Caco-2 (cell line): Measurements from ENCODE around the gene CD52. TPM values are rescaled to one million over a fixed set of nuclear protein-coding genes. Genes with fewer than 3 reads are reported as not detected.

Experiments used
- BruUV-seq: library from RNA; stranded (reverse); fragments of 400-500 nt; replicated peaks from 2 replicates; lab custom pipeline; 2021; lab: Mats Ljungman, UMichigan
- CTCF ChIA-PET: fragments of 300-600 bp; sonication (Branson Sonifier 250); formaldehyde crosslinking; loops from one replicate; lab custom pipeline; 2022; ENCODE audit warnings: antibody characterized with exemption; lab: Charles Lee
- POLR2A ChIA-PET: fragments of 300-600 bp; sonication (Branson Sonifier 250); formaldehyde crosslinking; loops from one replicate; lab custom pipeline; 2022; ENCODE audit warnings: antibody characterized with exemption; lab: Charles Lee
- DNase-seq, 2 experiments: peaks; one replicate each; pipeline versions ENCODE4 v3.0.0 to v3.0.0-alpha.2; 2020 to 2022
- H3K27me3 ChIP-seq: replicated peaks from 2 replicates; pipeline ENCODE4 v1.6.0; 2011; ENCODE audit warnings: low read length; ENCODE audit not compliant: control insufficient read depth, insufficient read depth
- H3K36me3 ChIP-seq: 2 replicates; pipeline ENCODE4 v1.5.1; 2011; ENCODE audit warnings: low read length; ENCODE audit not compliant: control insufficient read depth, insufficient read depth
- H3K4me1 ChIP-seq: fragments of 250-450 bp; sonication (Bioruptor Pico); 2 replicates; pipeline ENCODE4 v1.5.1; 2020; ENCODE audit warnings: mild to moderate bottlenecking
- H3K4me3 ChIP-seq: 2 replicates; pipeline ENCODE4 v1.5.1; 2011; ENCODE audit warnings: low read depth, mild to moderate bottlenecking, control low read depth, low read length
- H3K9me3 ChIP-seq: fragments of 250-450 bp; sonication (Bioruptor Pico); 2 replicates; pipeline ENCODE4 v1.5.1; 2020; ENCODE audit warnings: mild to moderate bottlenecking, moderate library complexity
- H3K27ac Mint-ChIP-seq: one replicate; pipeline ENCODE4 v1.8.0; 2022; ENCODE audit warnings: mixed read lengths; ENCODE audit not compliant: unreplicated experiment
- H3K27me3 Mint-ChIP-seq: one replicate; pipeline ENCODE4 v1.8.0; 2022; ENCODE audit warnings: mixed read lengths; ENCODE audit not compliant: insufficient read depth, unreplicated experiment
- H3K36me3 Mint-ChIP-seq: one replicate; pipeline ENCODE4 v1.8.0; 2022; ENCODE audit warnings: mild to moderate bottlenecking, mixed read lengths; ENCODE audit not compliant: insufficient read depth, unreplicated experiment
- H3K4me1 Mint-ChIP-seq: one replicate; pipeline ENCODE4 v1.8.0; 2022; ENCODE audit warnings: low read depth, mixed read lengths; ENCODE audit not compliant: unreplicated experiment
- H3K4me3 Mint-ChIP-seq: one replicate; pipeline ENCODE4 v1.8.0; 2022; ENCODE audit warnings: mild to moderate bottlenecking, moderate library complexity, mixed read lengths; ENCODE audit not compliant: unreplicated experiment
- H3K9me3 Mint-ChIP-seq: one replicate; pipeline ENCODE4 v1.8.0; 2022; ENCODE audit warnings: mixed read lengths; ENCODE audit not compliant: unreplicated experiment
- intact Hi-C: fragments of 100-400 bp; cut with micrococcal nuclease; formaldehyde crosslinking; loops from one replicate; pipeline ENCODE4 v1.10.0; 2022; ENCODE audit not compliant: unreplicated experiment
- total RNA-seq: library from RNA; stranded (reverse); gene quantifications from 2 replicates; pipeline ENCODE4 v1.2.3, GENCODE V29; 2022
- TF ChIP-seq, protein P1 (sequence below), 2 experiments: fragments of 200-600 bp in 1 of 2; IDR thresholded peaks; 1 replicate in 1 of 2; 2 replicates in 1 of 2; pipeline versions ENCODE4 v1.5.1 to v1.8.0; 2011 to 2022; ENCODE audit warnings: antibody characterized with exemption in 1 of 2, control low read depth in 1 of 2, inconsistent platforms in 1 of 2, low read depth in 1 of 2, low read length in 1 of 2, mild to moderate bottlenecking in 1 of 2, moderate library complexity in 1 of 2; ENCODE audit not compliant: insufficient read depth in 1 of 2, severe bottlenecking in 1 of 2, unreplicated experiment in 1 of 2

The CD52 gene
- total RNA-seq, 1 experiment from 2014 or later: not detected

DNA sequence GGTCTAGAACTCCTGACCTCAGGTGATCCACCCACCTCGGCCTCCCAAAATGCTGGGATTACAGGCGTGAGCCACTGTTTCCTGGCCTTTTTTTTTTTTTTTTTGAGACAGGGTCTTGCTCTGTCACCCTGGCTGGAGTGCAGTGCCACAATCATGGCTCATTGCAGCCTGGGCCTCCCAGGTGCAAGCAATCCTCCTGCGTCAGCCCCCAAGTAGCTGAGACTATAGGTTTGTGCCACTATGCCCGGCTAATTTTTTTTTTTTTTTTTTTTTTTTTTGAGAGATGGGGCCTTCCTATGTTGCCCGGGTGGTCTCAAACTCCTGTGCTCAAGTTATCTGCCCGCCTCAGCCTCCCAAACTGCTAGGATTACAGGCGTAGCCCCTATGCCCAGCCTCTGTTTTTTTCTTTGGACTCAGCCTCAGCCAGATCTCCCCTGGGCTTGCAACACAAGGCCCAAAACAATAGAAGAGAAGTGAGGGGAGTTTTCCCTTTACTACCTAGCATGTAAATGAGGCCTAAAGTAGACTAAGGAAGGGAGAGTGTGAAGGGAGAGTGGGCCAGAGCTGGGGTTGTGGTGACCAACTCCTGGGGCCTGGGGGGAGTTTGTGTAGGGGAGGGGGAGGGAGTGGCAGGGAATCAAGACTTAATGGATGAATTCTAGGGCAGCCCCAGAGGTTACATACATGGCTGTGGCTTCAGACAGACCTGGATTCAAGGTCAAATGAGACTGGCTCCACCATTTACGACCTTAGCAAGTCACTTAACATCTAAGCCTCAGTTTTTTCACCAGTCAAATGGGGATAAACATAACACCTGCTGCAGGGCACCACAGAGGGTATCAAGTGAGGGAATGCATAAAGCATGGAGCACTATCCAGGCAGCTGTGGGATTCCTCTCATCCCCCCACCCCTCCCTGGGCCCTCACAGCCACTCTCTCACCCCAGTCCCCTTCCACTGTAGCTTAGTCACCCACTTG lies 1.6 kb upstream of the CD52 start:
- H3K27ac Mint-ChIP-seq: no peak overlapping the region
- no TSS peak for BruUV-seq
- CTCF ChIA-PET: interaction anchor here (0.9 kb wide), 1 partner anchor 31 kb away, joined by 4 read pairs; no protein-coding TSS in a partner anchor

DNA sequence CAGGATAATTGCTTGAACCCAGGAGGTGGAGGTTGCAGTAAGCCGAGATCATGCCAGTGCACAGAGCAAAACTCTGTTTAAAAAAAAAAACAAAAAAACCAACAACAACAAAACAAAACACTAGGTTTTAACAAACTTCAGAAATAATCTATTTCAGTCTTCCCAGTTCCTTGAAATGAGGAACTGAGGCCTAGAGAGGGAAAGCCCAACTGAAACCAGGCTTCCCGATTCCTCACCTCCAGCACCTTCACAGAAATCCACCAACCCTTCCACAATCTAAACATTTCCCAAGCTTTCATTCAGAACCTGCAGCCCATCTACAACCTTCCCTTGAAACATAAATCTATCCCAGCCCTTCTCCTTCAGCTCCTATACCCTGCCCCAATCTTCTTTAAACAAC lies 612 bp upstream of the CD52 start:
- no peak overlapping the region for H3K27ac Mint-ChIP-seq
- H3K9me3 Mint-ChIP-seq: no peaks in the 10 kb centered on the region
- TF ChIP-seq, protein P1, sequence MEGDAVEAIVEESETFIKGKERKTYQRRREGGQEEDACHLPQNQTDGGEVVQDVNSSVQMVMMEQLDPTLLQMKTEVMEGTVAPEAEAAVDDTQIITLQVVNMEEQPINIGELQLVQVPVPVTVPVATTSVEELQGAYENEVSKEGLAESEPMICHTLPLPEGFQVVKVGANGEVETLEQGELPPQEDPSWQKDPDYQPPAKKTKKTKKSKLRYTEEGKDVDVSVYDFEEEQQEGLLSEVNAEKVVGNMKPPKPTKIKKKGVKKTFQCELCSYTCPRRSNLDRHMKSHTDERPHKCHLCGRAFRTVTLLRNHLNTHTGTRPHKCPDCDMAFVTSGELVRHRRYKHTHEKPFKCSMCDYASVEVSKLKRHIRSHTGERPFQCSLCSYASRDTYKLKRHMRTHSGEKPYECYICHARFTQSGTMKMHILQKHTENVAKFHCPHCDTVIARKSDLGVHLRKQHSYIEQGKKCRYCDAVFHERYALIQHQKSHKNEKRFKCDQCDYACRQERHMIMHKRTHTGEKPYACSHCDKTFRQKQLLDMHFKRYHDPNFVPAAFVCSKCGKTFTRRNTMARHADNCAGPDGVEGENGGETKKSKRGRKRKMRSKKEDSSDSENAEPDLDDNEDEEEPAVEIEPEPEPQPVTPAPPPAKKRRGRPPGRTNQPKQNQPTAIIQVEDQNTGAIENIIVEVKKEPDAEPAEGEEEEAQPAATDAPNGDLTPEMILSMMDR (IDR thresholded peaks at IDR 0.05; ENCODE audit: insufficient read depth in 1 of 2, low read depth in 1 of 2, low read length in 1 of 2, severe bottlenecking in 1 of 2, unreplicated experiment in 1 of 2): no peak
- peaks cover 48% of the 10 kb centered on the region for H3K36me3 Mint-ChIP-seq
- Histone ChIP-seq H3K27me3 (no peaks in the 10 kb centered on the region), H3K9me3 (no peaks in the 10 kb centered on the region), H3K4me3 (no peak overlapping the region), H3K36me3 (no peaks in the 10 kb centered on the region), H3K4me1 (no peaks in the 10 kb centered on the region)
- intact Hi-C loops: no loop called here
- no peak for DNase-seq
- CTCF ChIA-PET: no interaction called here
- POLR2A ChIA-PET: interaction anchor here (0.8 kb wide), 1 partner anchor 34 kb away, joined by 5 read pairs; no protein-coding TSS in a partner anchor
- no peaks in the 10 kb centered on the region for H3K27me3 Mint-ChIP-seq
- H3K4me1 Mint-ChIP-seq: peaks cover 1% of the 10 kb centered on the region
- no peak overlapping the region for H3K4me3 Mint-ChIP-seq
- BruUV-seq: no TSS peak

More for the DNA sequence above, 1.6 kb upstream of the CD52 start:
- peaks cover 7% of the 10 kb centered on the region for H3K4me1 Mint-ChIP-seq
- POLR2A ChIA-PET: interaction anchor here (0.7 kb wide), 1 partner anchor 28 kb away, joined by 3 read pairs; no protein-coding TSS in a partner anchor
- H3K4me3 ChIP-seq: no peak overlapping the region
- no peaks in the 10 kb centered on the region for H3K27me3 ChIP-seq
- H3K9me3 Mint-ChIP-seq: no peaks in the 10 kb centered on the region
- H3K36me3 Mint-ChIP-seq: peaks cover 44% of the 10 kb centered on the region
- H3K36me3 ChIP-seq: no peaks in the 10 kb centered on the region
- DNase-seq: no peak
- H3K4me1 ChIP-seq: no peaks in the 10 kb centered on the region
- no peaks in the 10 kb centered on the region for H3K9me3 ChIP-seq
- H3K4me3 Mint-ChIP-seq: no peak overlapping the region
- intact Hi-C loops: no loop called here
- H3K27me3 Mint-ChIP-seq: no peaks in the 10 kb centered on the region
- TF ChIP-seq, protein P1 (IDR thresholded peaks at IDR 0.05; ENCODE audit: insufficient read depth in 1 of 2, low read depth in 1 of 2, low read length in 1 of 2, severe bottlenecking in 1 of 2, unreplicated experiment in 1 of 2): no peak

DNA sequence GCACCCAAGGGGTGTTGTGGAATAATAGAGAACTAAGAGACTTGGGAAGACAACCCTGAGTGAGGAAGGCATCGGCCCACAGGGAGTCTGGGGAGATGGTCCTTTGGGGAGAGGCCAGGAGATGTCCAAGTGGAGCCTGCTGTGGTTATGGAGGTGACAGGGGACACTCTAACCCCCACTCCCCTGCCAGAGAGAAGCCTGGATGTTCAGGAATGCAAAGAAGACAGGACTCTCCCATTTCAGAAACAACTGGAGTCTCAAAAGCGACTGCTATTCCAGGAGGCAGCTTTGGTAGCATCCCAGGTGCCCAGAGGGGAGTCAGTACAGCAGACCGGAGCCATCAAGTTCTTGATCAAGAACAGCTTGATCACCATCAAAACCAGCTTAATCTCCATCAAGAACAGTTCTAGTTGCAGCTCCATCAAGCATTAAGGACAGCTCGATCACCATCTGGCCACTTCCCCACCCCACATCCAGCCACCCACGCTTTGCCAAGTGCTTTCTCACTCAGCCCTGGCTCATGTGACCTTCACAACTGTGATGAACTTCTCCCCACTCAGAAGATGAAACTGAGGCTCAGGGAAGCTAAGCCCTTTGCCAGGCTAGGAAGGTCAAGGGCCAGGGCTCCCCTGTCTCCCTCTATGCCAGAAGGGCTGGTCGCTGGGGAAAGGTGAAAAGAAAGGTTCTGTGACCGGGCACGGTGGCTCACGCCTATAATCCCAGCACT lies 743 bp downstream of the CD52 start:
- H3K4me3 Mint-ChIP-seq: no peak overlapping the region
- no peaks in the 10 kb centered on the region for H3K36me3 ChIP-seq
- no peak overlapping the region for H3K27ac Mint-ChIP-seq
- H3K9me3 Mint-ChIP-seq: no peaks in the 10 kb centered on the region
- H3K27me3 ChIP-seq: no peaks in the 10 kb centered on the region
- intact Hi-C loops: no loop called here
- DNase-seq: no peak
- TF ChIP-seq, protein P1 (IDR thresholded peaks at IDR 0.05; ENCODE audit: insufficient read depth in 1 of 2, low read depth in 1 of 2, low read length in 1 of 2, severe bottlenecking in 1 of 2, unreplicated experiment in 1 of 2): no peak
- POLR2A ChIA-PET: interaction anchor here (1.1 kb wide), 1 partner anchor 11 kb away, joined by 5 read pairs; no protein-coding TSS in a partner anchor
- no TSS peak for BruUV-seq
- CTCF ChIA-PET: interaction anchor here (0.6 kb wide), 1 partner anchor 53 kb away, joined by 4 read pairs; no protein-coding TSS in a partner anchor
- no peaks in the 10 kb centered on the region for H3K4me1 Mint-ChIP-seq
- no peaks in the 10 kb centered on the region for H3K27me3 Mint-ChIP-seq
- H3K4me3 ChIP-seq: no peak overlapping the region
- H3K4me1 ChIP-seq: no peaks in the 10 kb centered on the region
- H3K9me3 ChIP-seq: no peaks in the 10 kb centered on the region
- peaks cover 60% of the 10 kb centered on the region for H3K36me3 Mint-ChIP-seq
